HG03097 (cell line): ENCODE results near the gene LMTK3.
A peak's percentile ranks its signal among the peaks of the same experiment; 100 is the strongest.

ENCODE experiments used
- ATAC-seq: cut with Tn5 transposase; IDR thresholded peaks from one replicate; pipeline ENCODE4 v1.9.1; 2021; ENCODE audit not compliant: unreplicated experiment, low FRiP score

Gene LMTK3

GRCh38 chr19:48508729-48509411, 2.8 kb downstream of the LMTK3 start:
- ATAC-seq = no peak

GRCh38 chr19:48507911-48508439, 3.7 kb downstream of the LMTK3 start:
- ATAC-seq = no peak

- ATAC-seq = no peak
Observed at GRCh38 chr19:48506138-48506733, 5.4 kb downstream of the LMTK3 start.

- ATAC-seq = no peak
Observed at GRCh38 chr19:48502350-48503018, 9.2 kb downstream of the LMTK3 start.

GRCh38 chr19:48501494-48502349, 9.9 kb downstream of the LMTK3 start:
- ATAC-seq = no peak

GRCh38 chr19:48500830-48501493, 10.7 kb downstream of the LMTK3 start:
- ATAC-seq = no peak

- no peak for ATAC-seq
Observed at GRCh38 chr19:48499316-48500090, 12.1 kb downstream of the LMTK3 start.

GRCh38 chr19:48498595-48499311, 12.9 kb downstream of the LMTK3 start:
- ATAC-seq = no peak

- ATAC-seq = no peak
Observed at GRCh38 chr19:48497728-48498594, 13.7 kb downstream of the LMTK3 start.

GRCh38 chr19:48496959-48497727, 14.5 kb downstream of the LMTK3 start:
- no peak for ATAC-seq

- ATAC-seq = no peak
Observed at GRCh38 chr19:48495396-48495795, 16.2 kb downstream of the LMTK3 start.

- no peak for ATAC-seq
Observed at GRCh38 chr19:48493718-48494401, 17.8 kb downstream of the LMTK3 start.

GRCh38 chr19:48492925-48493717, 18.5 kb downstream of the LMTK3 start:
- ATAC-seq = peak; percentile 55

- ATAC-seq = no peak
Observed at GRCh38 chr19:48491793-48492123, 19.9 kb downstream of the LMTK3 start.

- ATAC-seq = no peak
Observed at GRCh38 chr19:48490981-48491792, 20.4 kb downstream of the LMTK3 start.
